Trophoblast cell (in vitro differentiated cells and primary cell): ENCODE measurements around the gene TENT5C.

Experiments
- DNase-seq, 2 donors: peaks; one replicate each; pipeline ENCODE4 v3.0.0-alpha.2; 2016
- H2AFZ ChIP-seq: 2 replicates; pipeline ENCODE4 v1.6.1; 2013; ENCODE audit warnings: low read length, moderate library complexity, mild to moderate bottlenecking; ENCODE audit not compliant: insufficient read depth, poor library complexity
- H2AK5ac ChIP-seq: 2 replicates; pipeline ENCODE4 v1.6.1; 2013; ENCODE audit warnings: mild to moderate bottlenecking, low read length
- H2BK120ac ChIP-seq: 2 replicates; pipeline ENCODE4 v1.6.1; 2013; ENCODE audit warnings: low read length, mild to moderate bottlenecking, moderate library complexity; ENCODE audit not compliant: insufficient read depth, poor library complexity
- H2BK12ac ChIP-seq: 2 replicates; pipeline ENCODE4 v1.6.1; 2013; ENCODE audit warnings: mild to moderate bottlenecking, low read length, moderate library complexity
- H2BK5ac ChIP-seq: 2 replicates; pipeline ENCODE4 v1.6.1; 2013; ENCODE audit warnings: low read length, low read depth, moderate library complexity, mild to moderate bottlenecking; ENCODE audit not compliant: poor library complexity
- H3K14ac ChIP-seq: 2 replicates; pipeline ENCODE4 v1.6.1; 2013; ENCODE audit warnings: mild to moderate bottlenecking, low read length
- H3K18ac ChIP-seq: 2 replicates; pipeline ENCODE4 v1.6.1; 2013; ENCODE audit warnings: mild to moderate bottlenecking, low read length
- H3K23ac ChIP-seq: 2 replicates; pipeline ENCODE4 v1.6.1; 2013; ENCODE audit warnings: low read length
- H3K27ac ChIP-seq: 2 replicates; pipeline ENCODE4 v1.5.1; 2013; ENCODE audit warnings: low read depth, mild to moderate bottlenecking, inconsistent platforms, low read length, moderate library complexity
- H3K27me3 ChIP-seq: 2 replicates; pipeline ENCODE4 v1.6.1; 2013; ENCODE audit warnings: inconsistent platforms, mild to moderate bottlenecking, low read length, moderate library complexity; ENCODE audit not compliant: insufficient read depth
- H3K36me3 ChIP-seq, 2 experiments: 1 replicate in 1 of 2; 2 replicates in 1 of 2; pipeline ENCODE4 v1.6.1; 2013; ENCODE audit warnings: low read length in 2 of 2, mild to moderate bottlenecking in 2 of 2, moderate library complexity in 1 of 2; ENCODE audit not compliant: insufficient read depth in 2 of 2, control insufficient read depth in 1 of 2
- H3K4ac ChIP-seq: 2 replicates; pipeline ENCODE4 v1.6.1; 2013; ENCODE audit warnings: low read depth, mild to moderate bottlenecking, low read length, moderate library complexity
- H3K4me1 ChIP-seq, 2 experiments: 1 replicate in 1 of 2; 2 replicates in 1 of 2; pipeline ENCODE4 v1.6.1; 2013; ENCODE audit warnings: low read length in 2 of 2, mild to moderate bottlenecking in 2 of 2, moderate library complexity in 1 of 2; ENCODE audit not compliant: insufficient read depth in 2 of 2, control insufficient read depth in 1 of 2
- H3K4me2 ChIP-seq: 2 replicates; pipeline ENCODE4 v1.6.1; 2013; ENCODE audit warnings: inconsistent platforms, mild to moderate bottlenecking, low read length, moderate library complexity
- H3K4me3 ChIP-seq: 2 replicates; pipeline ENCODE4 v1.5.1; 2013; ENCODE audit warnings: mild to moderate bottlenecking, low read depth, low read length, inconsistent platforms
- H3K79me1 ChIP-seq: one replicate; pipeline ENCODE4 v1.6.1; 2013; ENCODE audit warnings: low read length
- H3K79me2 ChIP-seq: 2 replicates; pipeline ENCODE4 v1.6.1; 2013; ENCODE audit warnings: low read length, mild to moderate bottlenecking; ENCODE audit not compliant: control insufficient read depth, insufficient read depth, poor library complexity
- H3K9ac ChIP-seq: 2 replicates; pipeline ENCODE4 v1.6.1; 2013; ENCODE audit warnings: mild to moderate bottlenecking, low read length
- H3K9me3 ChIP-seq: 2 replicates; pipeline ENCODE4 v1.6.1; 2013; ENCODE audit warnings: low read depth, mild to moderate bottlenecking, control low read depth, inconsistent platforms, low read length; ENCODE audit not compliant: insufficient read depth
- H4K12ac ChIP-seq: 2 replicates; pipeline ENCODE4 v1.6.1; 2013; ENCODE audit warnings: low read depth, mild to moderate bottlenecking, low read length, moderate library complexity
- H4K8ac ChIP-seq: 2 replicates; pipeline ENCODE4 v1.6.1; 2013; ENCODE audit warnings: low read depth, mild to moderate bottlenecking, low read length, moderate library complexity
- H4K91ac ChIP-seq: one replicate; pipeline ENCODE4 v1.6.1; 2013; ENCODE audit warnings: low read depth, mild to moderate bottlenecking, low read length, moderate library complexity
- WGBS: extraction: QIAGEN DNeasy Blood & Tissue Kit; methylation state at CpG from one replicate; pipeline ENCODE4 v1.1.7; 2013; ENCODE audit warnings: missing lambda C conversion rate; ENCODE audit not compliant: insufficient read length, insufficient coverage; ENCODE audit errors: extremely low coverage; 5-methylcytosine and 5-hydroxymethylcytosine counted together

Gene TENT5C

GRCh38 chr1:117613969-117614729, 8.3 kb downstream of the TENT5C start:
- H3K9me3 ChIP-seq: no peaks in the 10 kb centered on the region
- no peak overlapping the region for H3K27ac ChIP-seq
- H3K4me2 ChIP-seq: no peak overlapping the region
- no peak overlapping the region for H2AK5ac ChIP-seq
- H3K4me1 ChIP-seq: peaks cover 11 to 13% of the 10 kb centered on the region in 2 experiments
- H2BK120ac ChIP-seq: no peak overlapping the region
- no peak overlapping the region for H3K4me3 ChIP-seq
- no CpG with 5 or more reads among the region's 9 CpGs for WGBS
- no peaks in the 10 kb centered on the region for H3K27me3 ChIP-seq
- H4K8ac ChIP-seq: no peak overlapping the region
- H3K79me1 ChIP-seq: no peaks in the 10 kb centered on the region
- no peak overlapping the region for H4K91ac ChIP-seq
- no peak overlapping the region for H2AFZ ChIP-seq
- H2BK12ac ChIP-seq: no peak overlapping the region
- no peak for DNase-seq
- no peaks in the 10 kb centered on the region for H3K79me2 ChIP-seq
- H3K14ac ChIP-seq: no peak overlapping the region
- H2BK5ac ChIP-seq: no peak overlapping the region
- no peak overlapping the region for H3K9ac ChIP-seq
- no peak overlapping the region for H3K18ac ChIP-seq
- no peak overlapping the region for H4K12ac ChIP-seq
- H3K36me3 ChIP-seq: no peaks in the 10 kb centered on the region
- H3K4ac ChIP-seq: no peak overlapping the region
- no peak overlapping the region for H3K23ac ChIP-seq

- no peak overlapping the region for H3K27ac ChIP-seq
- H3K4me3 ChIP-seq: no peak overlapping the region
- WGBS: no CpG with 5 or more reads among the region's 3 CpGs
- no peak overlapping the region for H3K4ac ChIP-seq
- H3K9me3 ChIP-seq: no peaks in the 10 kb centered on the region
- H4K8ac ChIP-seq: no peak overlapping the region
- H4K91ac ChIP-seq: no peak overlapping the region
- no peak for DNase-seq
- peaks cover 11 to 13% of the 10 kb centered on the region in 2 experiments for H3K4me1 ChIP-seq
- H2BK120ac ChIP-seq: no peak overlapping the region
- no peak overlapping the region for H4K12ac ChIP-seq
- H3K18ac ChIP-seq: no peak overlapping the region
- no peak overlapping the region for H2BK5ac ChIP-seq
- no peak overlapping the region for H3K23ac ChIP-seq
- H2BK12ac ChIP-seq: no peak overlapping the region
- no peaks in the 10 kb centered on the region for H3K79me2 ChIP-seq
- H3K36me3 ChIP-seq: no peaks in the 10 kb centered on the region
- no peak overlapping the region for H3K9ac ChIP-seq
- no peak overlapping the region for H3K14ac ChIP-seq
- no peak overlapping the region for H2AFZ ChIP-seq
- H3K79me1 ChIP-seq: no peaks in the 10 kb centered on the region
- H3K27me3 ChIP-seq: no peaks in the 10 kb centered on the region
- H3K4me2 ChIP-seq: no peak overlapping the region
- H2AK5ac ChIP-seq: no peak overlapping the region
Measured at GRCh38 chr1:117615474-117615873, 9.6 kb downstream of the TENT5C start.

DNA sequence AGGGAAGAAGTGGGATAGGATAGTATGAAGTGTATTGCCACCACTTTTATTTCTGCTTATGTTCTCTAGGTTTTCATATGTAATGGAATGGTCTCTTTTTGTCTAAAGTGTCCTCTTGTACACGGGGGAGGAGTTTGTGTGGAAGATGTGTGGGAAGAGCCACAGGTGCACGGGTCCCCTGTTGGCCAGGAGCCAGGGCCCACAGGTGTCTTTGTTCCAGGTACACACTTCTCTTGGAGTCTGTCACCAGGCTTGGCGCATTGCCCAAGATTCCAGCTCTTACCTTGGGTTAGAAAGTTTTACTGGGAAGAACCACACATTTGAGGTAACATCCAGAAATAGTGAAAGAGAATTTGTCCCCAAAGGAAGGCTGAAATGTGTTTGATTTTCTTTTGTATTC, 10.5 kb downstream of the TENT5C start:
- Histone ChIP-seq H3K9me3 (no peaks in the 10 kb centered on the region), H3K4me2 (no peak overlapping the region), H2AK5ac (no peak overlapping the region), H3K4me1 (peaks cover 11 to 13% of the 10 kb centered on the region in 2 experiments), H3K4ac (no peak overlapping the region), H3K18ac (no peak overlapping the region), H3K23ac (no peak overlapping the region), H2AFZ (no peak overlapping the region), H2BK5ac (no peak overlapping the region), H3K4me3 (no peak overlapping the region), H3K14ac (no peak overlapping the region), H4K12ac (no peak overlapping the region), H3K9ac (no peak overlapping the region), H4K91ac (no peak overlapping the region), H3K27me3 (no peaks in the 10 kb centered on the region), H3K36me3 (no peaks in the 10 kb centered on the region), H4K8ac (no peak overlapping the region), H3K27ac (no peak overlapping the region), H2BK120ac (no peak overlapping the region), H3K79me2 (no peaks in the 10 kb centered on the region), H2BK12ac (no peak overlapping the region), H3K79me1 (no peaks in the 10 kb centered on the region)
- WGBS: no CpG with 5 or more reads among the region's 3 CpGs
- no peak for DNase-seq

- H3K4me2 ChIP-seq: no peak overlapping the region
- no peak overlapping the region for H3K9ac ChIP-seq
- no peaks in the 10 kb centered on the region for H3K27me3 ChIP-seq
- no peak overlapping the region for H2AK5ac ChIP-seq
- H3K79me1 ChIP-seq: no peaks in the 10 kb centered on the region
- H2BK5ac ChIP-seq: no peak overlapping the region
- no peaks in the 10 kb centered on the region for H3K36me3 ChIP-seq
- peaks cover 11 to 13% of the 10 kb centered on the region in 2 experiments for H3K4me1 ChIP-seq
- H3K18ac ChIP-seq: no peak overlapping the region
- no peak overlapping the region for H2AFZ ChIP-seq
- no peaks in the 10 kb centered on the region for H3K9me3 ChIP-seq
- H2BK120ac ChIP-seq: no peak overlapping the region
- no peak overlapping the region for H3K4ac ChIP-seq
- H3K79me2 ChIP-seq: no peaks in the 10 kb centered on the region
- no peak overlapping the region for H3K4me3 ChIP-seq
- H4K8ac ChIP-seq: no peak overlapping the region
- no peak overlapping the region for H4K12ac ChIP-seq
- H3K27ac ChIP-seq: no peak overlapping the region
- no peak overlapping the region for H2BK12ac ChIP-seq
- H3K23ac ChIP-seq: no peak overlapping the region
- no CpG with 5 or more reads among the region's 6 CpGs for WGBS
- H4K91ac ChIP-seq: no peak overlapping the region
- H3K14ac ChIP-seq: no peak overlapping the region
- DNase-seq: no peak
Measured at GRCh38 chr1:117616967-117617366, 11.1 kb downstream of the TENT5C start.
